Hypothalamus (tissue), 51 donors: ENCODE measurements around the gene SEMA7A.
A peak's percentile ranks its signal among the peaks of the same experiment; 100 is the strongest.

Source experiments
- DNase-seq, 51 donors: peaks; one replicate each; lab custom pipeline; 2025; lab: John Stamatoyannopoulos, UW

SEMA7A gene

DNA sequence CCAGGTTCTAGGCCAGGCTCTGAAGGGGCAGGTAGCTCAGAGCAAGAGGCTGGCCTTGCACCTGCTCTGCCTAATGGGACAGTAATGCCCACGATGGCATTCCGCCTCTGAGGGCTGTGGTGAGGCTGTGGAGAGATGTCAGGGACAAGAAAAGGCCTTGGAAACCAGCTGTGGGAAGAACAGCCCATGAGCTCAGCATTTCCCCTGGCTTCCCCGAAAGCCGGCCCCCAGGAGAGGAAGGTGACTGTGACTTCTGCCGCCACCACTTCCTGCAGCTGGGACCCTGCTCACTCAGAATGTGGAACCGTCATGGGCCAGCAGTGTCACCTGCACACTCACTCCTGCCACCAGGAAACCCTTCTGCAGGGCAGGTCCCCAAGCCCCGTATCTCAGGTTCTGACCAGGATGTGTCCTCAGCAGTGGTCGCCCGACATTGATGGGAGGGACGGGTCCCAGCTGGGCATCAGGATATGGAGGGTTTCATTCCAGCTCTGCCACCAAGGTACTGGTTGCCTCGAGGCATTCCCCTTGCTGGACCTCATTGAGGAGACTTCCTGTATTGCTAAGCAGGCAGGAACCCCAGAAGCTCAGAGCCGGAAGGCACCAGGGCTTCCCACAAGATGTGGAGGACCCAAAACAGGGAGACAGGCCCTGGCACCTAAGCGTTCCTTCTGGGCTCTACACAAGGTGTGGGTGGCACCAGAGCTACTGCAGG lies 30.7 kb downstream of the SEMA7A start:
- peak in 1 of 51 donors; percentile 15 for DNase-seq

DNA sequence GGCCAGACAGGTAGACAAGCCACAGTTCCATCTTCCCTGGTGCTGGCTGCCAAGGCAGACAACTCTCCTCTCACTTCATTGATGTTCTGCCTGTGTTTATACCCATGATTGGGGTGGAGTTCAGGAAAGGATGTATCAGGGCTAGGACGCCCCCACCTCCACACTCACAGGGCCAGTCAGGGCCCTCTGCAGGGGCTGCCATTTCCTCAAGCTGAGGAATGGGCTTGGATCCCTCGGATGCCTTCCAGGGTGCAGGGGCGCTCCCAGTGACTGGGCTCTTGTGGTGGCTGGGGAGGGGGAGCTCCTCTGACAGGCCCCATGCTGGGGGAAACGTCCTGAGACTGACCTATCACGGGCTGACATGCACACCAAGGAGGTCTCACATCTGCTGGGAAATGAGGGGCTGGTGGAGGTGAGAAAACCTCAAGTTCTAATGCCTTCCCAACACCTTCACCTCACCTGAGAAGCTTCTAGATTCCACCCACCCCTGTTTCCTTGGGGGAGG lies 31.4 kb downstream of the SEMA7A start:
- DNase-seq: no peak

DNA sequence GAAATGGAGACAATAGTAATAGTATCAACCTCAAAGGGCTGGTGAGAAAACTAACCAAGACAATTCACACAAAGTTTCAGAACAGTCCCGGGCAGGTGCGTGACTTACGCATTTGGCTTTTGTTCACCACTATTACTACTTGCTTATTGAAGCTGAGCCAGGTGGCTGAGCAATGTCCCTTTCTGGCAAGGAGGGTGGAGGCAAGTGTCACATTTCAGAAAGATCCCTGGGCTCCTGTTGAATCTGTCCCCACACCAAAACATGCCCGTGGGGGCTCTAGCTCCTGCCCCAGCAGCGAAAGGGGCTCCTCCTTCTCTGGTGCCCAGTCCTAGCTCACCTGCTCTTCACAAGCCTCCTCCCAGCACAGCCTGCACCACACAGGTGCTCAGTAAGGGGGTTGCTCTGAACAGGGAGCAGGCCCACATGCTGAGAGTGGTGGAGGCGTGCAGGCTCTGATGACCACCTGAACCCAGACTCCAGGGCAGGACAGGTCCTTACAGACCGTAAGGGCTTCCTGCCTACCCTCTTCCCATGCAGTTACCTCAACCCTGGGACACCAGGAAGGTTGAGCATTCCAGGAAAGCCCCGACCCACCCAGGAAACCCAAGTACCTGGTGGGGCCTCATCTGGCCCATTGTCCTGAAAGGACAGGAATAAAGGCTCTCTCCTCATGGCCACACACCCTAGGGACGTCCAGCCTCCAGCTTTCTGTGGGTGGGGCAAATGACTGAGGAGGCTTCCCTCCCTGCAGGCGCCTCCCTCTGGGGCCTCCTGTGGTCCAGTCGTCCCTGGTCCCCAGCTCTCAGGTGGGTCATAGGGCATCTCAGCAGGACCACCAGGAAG lies 32.6 kb downstream of the SEMA7A start:
- no peak for DNase-seq

DNA sequence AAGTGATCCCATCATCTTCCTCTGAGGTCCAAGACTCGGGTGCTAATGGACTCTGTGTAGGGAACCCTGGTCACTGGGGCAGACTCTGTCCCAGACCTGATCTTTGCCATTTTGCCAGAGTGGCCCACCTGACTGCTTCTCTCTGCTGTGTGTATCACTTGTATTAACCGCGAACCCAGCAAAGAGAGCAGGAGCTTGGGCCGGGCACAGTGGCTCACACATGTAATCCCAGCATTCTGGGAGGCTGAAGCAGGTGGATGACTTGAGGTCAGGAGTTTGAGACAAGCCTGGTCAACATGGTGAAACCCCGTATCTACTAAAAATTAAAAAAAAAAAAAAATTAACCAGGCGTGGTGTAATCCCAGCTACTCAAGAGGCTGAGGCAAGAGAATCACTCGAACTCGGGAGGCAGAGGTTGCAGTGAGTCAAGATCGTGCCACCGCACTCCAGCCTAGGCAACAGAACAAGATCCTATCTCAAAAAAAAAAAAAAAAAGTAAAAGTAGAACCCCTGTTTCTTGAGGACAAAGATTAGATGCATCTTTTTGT lies 33.4 kb downstream of the SEMA7A start:
- no peak for DNase-seq

DNA sequence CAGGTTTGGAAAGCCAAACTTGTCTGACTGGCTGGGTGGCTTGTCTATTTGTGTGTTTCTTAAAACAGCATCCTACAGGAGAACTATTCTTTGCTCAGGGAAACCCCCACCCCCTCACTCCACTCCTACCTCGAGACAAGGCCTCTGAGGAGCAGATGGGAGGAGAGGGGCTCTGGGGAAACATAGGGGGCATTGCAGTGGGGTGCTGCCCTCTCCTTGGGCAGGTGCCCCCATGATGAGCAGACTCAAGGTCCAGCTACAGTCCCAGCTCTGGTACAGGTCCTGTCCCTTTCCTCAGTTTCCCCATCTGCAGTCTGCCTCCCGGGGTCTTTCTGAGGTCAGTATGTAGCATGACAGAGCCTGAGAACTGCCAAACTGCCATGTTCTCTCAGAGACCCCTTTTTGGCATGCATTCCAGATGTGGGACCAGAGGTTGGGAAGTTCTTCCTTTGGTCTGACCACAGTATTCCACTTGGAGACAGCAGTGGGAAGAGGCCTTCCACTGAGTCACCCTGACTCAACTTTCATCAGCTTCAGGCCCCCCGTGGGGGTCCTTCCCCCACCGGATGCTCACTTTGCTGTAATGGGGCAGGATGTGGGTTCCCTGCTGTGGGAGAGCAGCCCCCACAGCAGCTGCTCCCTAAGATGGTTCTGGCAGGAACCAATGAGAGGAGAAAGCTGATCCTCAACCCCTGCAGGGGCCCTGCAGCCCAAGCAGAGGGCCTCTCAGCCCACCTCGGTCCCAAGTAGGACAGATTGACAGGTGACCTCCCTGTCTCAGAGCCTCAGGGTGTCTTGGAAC lies 34.0 kb downstream of the SEMA7A start:
- no peak for DNase-seq

DNA sequence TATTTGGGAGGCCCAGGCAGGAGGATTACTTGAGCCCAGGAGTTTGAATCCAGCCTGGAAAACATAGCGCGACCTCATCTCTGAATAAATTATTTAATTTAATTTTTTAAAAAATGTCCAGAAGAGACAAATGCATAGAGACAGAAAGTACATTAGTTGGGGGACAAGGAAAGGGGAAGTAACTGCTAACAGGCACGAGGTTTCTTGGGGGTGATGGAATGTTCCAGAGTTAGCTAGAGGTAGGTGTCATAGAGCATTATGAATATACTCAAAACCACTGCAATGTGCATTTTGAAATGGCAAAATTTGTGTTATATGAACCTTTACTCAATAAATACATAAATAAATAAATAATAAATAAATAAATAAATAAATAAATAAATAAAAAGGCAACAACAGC lies 34.7 kb downstream of the SEMA7A start:
- no peak for DNase-seq

DNA sequence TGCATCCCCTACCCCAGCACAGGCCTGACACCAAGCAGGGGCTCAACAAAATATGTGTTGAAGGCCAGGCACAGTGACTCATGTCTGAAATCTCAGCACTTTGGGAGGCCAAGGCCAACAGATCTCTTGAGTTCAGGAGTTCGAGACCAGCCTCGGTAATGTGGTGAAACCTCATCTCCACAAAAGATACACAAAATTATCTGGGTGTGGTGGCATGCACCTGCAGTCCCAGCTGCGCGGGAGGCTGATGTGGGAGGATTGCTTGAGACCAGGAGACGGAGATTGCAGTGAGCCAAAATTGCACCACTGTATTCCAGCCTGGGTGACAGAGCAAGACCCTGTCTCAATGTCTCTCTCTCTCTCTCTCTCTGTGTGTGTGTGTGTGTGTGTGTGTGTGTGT lies 35.6 kb downstream of the SEMA7A start:
- no peak for DNase-seq

DNA sequence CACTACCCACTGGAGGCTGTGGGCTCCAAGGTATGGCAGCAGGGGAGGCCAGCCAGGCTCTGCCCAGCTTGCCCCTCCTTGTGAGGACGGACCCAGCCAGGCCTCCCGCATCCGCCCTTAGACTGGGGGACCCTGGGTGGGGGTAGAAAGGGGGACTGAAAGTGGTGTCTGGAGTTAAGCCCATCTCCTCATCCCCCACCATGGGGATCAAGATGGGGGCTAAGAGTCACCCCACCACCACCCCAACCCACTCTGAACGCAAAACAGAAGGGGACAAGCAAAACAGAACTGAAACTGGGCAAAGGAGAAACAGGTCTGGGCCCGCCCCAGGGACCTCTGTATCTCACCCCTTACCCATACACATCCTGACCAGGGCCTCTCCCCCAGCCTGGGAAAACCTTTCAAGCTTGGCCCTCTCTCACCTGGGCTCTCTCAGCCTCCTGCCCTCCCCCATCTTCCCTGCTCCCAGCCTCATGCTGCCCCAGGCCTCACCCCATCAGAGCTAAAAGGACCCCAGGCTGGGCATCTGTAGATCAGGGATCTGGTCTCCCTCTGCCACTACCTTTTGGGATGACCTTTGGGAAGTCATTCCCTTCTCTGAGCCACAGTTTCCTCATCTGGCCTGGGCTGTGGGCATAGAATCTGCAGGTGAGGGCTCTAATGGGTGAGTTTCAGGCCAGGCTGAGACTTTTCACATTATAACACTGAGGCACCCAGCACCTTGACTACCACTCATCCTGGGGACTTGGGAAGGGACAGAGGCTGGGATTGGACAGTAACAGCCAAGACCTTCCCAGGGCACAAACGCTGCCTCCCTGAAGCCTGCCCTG lies 36.3 kb downstream of the SEMA7A start:
- no peak for DNase-seq

DNA sequence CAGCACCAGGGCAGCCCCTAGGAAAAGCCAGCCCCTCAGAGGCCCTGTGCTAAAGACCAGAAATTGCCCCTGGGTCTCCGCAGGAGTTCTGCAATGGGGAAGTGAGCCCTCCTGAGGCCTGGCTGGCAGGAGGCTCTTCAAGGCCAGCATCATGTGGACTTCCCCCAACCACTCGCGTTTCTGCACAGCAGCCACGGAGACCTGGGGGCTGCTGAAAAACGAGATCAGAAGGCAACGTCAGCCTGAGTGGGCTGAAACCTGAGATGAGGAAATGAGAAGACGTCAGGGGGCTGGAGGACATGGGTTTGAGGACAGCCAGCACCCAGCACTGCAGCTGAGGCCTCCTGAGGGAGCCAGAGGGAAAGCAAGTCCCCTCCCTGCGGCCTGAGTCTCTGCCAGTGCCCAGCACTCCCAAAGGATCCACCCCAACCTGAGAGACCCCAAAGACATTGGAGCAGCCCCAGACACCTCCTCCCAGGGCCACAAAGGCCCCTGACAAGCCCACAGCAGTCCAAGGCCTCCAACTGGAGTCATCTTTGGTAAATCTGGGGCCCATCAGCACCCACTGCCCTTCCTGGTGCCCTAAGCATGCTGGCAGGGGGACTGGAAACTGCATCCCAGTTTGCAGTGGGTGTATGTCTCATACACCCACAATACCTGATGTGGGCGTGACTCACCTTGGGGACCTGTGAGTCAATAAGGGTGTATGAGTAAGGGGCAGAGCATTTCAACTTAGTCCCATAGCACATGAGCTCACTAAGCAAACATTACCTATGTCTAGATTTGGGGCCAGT lies 37.1 kb downstream of the SEMA7A start:
- DNase-seq: peak in 8 of 51 donors; percentile 16 to 44 (median 30)

DNA sequence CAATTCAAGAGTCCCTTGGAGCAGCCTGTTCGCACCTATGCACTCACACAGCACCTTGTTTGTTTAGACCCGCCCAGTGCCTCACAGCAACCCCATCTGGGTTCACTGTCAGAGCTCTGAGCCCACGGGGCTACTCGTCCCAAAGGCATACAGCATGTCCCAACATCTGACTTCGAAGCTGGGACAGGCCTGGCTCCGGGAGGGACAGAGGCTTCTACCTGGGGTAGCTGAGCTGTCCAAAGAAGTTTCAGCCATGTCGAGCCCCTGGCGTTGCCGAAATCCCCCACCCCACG lies 37.7 kb downstream of the SEMA7A start:
- DNase-seq: no peak

DNA sequence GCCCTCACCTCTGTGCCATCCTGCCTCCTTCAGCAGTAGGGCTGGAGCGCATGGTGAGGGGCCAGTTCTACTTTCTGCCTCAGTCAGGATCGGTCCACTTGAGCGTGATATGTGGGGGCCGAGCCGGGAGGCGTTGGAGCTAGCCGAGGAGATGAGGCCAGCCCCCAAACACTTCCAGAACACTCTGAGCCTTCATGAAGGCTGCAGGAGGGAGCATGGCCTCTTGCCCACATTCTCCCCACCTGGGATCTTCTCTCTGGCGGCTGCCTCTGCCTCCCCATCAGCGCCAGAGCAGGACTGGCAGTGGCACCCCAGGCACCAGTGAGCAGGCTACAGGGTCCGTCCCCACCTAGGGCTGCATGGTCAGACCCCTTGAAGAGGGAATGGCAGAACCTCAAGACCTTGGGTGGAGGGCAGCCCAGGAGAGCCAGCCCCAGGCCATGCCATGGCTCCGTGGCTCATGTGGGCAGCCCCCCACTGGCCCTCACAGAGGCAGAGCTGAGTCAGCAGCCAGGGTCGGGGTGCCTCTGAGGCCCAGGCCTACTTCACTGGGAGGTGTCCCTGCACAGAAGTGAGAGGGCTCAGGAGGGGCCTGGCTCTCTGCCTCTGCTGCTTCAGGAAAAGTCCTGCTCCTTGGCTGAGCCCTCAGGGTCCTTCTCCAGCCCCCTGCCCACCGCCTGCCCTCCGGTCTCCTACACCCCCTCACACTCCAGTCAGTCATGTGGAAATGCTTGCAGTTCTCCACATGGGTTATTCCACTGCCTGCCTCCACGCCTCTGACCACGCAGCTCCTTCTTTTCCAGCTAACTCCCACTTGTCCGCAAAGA lies 38.2 kb downstream of the SEMA7A start:
- no peak for DNase-seq

DNA sequence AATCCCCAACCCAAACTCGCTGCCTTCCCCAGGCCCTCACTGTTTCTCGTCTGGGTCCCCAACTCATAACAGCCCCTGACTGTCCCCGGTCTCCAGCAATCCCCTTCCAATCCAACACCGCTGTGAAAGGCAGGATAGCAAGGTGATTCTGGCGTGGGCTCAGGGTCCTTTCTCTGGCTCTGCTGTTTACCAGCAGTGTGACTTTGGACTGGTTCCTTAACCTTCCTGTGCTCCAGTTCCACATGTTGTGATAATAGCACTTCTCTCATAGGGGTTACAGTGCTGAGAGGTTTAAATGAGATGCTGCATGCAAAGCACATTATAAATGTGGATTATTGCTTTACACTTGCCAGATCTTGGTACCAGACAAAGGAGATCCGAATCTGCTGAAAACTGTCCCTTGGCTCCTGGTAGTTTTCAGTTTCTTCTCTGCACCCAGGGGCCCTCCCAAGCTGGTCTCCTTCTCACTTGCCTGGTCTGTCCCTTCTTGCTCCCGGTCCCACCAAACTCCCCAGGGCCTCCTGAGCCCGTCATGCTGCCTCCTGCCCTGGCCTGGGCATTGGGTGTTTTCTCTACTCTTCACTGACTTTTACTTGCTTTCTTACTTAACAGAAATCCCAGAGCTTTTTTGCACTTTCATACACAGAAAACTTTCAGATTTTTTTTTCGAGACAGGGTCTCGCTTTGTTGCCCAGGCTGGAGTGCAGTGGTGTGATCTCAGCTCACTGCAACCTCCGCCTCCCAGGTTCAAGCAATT lies 39.5 kb downstream of the SEMA7A start:
- no peak for DNase-seq

DNA sequence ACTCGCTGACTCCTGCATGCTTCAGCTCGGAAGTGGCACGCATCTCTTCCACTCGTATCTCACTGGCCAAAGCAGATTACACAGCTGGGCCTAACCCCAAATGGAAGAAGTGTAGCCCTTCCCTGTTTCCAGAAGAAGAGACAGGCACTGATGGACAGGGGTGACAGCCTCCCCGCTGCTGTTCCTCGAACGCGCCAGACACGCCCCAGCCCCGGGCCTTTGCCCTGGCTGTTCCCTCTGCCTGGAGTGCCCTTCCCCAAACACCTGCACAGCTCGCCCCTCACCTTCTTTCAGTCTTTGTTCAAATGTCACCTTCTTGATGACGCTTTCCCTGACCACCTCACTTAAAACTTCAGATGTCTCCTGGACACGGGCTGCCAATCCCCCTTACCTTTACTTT lies 40.3 kb downstream of the SEMA7A start:
- DNase-seq: no peak

DNA sequence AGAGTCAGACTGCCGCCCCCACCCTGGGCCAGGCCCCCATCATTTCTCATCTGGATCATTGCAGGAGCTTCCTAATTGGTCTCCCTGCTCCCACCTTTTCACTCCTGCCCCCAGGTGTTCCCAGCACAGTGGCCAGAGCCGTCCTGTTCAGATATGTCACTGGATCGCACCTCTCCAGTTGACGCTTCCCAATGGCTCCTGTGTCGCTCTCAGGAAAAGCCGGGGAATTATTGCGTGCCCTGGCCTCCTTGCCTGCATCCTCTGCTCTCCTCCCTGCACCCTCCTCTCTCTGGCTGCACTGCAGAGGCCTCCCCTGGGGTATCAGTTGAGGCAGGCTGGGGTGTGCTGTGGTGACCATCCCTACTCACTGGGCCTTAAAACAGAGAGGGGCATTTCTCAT lies 40.9 kb downstream of the SEMA7A start:
- DNase-seq: no peak

DNA sequence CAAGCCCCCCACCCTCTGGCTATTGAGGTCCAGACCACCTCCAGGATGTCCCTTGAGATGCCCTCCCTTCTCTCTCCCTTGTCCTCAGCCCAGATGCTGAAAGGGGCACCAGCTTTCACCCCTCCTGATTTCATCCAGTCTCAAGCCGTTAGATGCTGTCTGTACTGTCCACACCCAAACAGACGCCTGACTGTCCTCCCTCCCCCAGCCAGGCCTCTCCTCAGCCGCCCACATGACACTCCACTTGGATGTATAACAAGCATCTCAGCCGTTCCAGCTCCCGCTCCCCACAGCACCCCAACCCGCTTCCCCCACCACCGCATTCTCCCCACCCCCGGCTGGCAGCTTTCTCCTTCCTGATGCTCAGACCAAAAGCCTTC lies 41.3 kb downstream of the SEMA7A start:
- peak in 28 of 51 donors; percentile 4 to 66 (median 28) for DNase-seq

DNA sequence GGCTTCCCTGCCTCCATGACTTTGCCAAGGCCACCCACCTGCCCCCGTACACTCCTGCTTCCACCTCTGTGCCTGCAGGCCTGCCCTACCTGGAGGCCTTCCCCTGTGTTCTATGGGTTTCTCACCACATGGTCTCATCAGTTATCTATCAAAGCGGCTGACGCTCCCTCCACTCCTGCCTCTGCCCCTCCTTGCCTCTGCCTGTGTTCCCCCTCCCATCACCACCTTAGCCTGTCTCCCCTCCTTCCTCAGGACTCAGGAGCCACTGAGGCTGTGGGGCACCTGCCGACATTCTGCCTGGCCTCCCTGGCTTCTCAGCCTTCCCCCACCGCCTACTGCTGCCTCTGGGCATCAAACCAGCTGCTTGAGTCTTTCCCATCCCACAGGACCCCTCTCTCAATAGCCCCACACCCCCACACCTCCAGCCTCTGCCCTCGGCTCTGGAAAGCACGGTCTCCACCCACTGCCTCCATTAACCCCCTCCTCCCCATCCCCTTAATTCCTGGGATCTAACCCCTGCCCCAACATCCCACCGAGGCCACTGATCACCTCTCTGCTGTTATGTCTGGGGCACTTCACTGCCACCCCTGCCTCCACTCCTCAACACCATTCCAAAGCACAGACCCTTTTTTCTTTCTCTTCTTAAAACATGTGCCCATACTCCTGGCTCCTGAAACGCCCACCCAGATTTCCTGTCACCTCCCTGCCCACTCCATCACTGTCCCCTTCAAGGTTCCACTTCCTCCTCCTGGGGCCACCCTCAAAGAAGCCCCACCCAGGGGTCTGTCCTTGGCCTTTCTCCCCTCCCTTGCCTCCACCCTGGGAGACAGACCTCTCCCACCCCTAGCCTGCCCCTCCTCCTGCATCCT lies 41.9 kb downstream of the SEMA7A start:
- DNase-seq: no peak
